HFFc6 (cell line): ENCODE measurements around the gene IFITM10. TPM values are rescaled to one million over a fixed set of nuclear protein-coding genes. Genes with fewer than 3 reads are reported as not detected.

Experiments used
- DNase-seq: peaks from one replicate; pipeline ENCODE4 v3.0.0-alpha.2; 2018
- H3K27ac Mint-ChIP-seq: 2 replicates; pipeline ENCODE4 v1.8.0; 2020; ENCODE audit warnings: mild to moderate bottlenecking, mixed read lengths
- H3K27me3 Mint-ChIP-seq: 2 replicates; pipeline ENCODE4 v1.8.0; 2021; ENCODE audit warnings: mild to moderate bottlenecking, moderate library complexity, mixed read lengths; ENCODE audit not compliant: insufficient read depth
- H3K36me3 Mint-ChIP-seq: 2 replicates; pipeline ENCODE4 v1.8.0; 2021; ENCODE audit warnings: low read depth, mixed read lengths
- H3K4me1 Mint-ChIP-seq: 2 replicates; pipeline ENCODE4 v1.8.0; 2020; ENCODE audit warnings: low read depth, mixed read lengths
- H3K4me3 Mint-ChIP-seq: 2 replicates; pipeline ENCODE4 v1.8.0; 2020; ENCODE audit warnings: mild to moderate bottlenecking, moderate library complexity, mixed read lengths
- H3K9me3 Mint-ChIP-seq: 2 replicates; pipeline ENCODE4 v1.8.0; 2020; ENCODE audit warnings: mild to moderate bottlenecking, mixed read lengths
- total RNA-seq, 6 experiments: library from RNA; stranded (reverse); fragmentation: NEBNext Ultra II Directional; extraction: Animal tissue kit (Norgen Biotek cat#: 25700); gene quantifications; 2 replicates in 1 of 6; 3 replicates in 5 of 6; pipeline ENCODE4 v1.2.3, GENCODE V29; 2021
- TF ChIP-seq, protein P1 (sequence below): fragments of 200-600 bp; sonication (generic); IDR thresholded peaks from 2 replicates; pipeline ENCODE4 v1.5.0; 2021; ENCODE audit warnings: antibody characterized with exemption, mild to moderate bottlenecking

IFITM10 gene
- total RNA-seq, 6 experiments from 2014 or later = 0.21 to 0.71 (median 0.45) TPM

DNA sequence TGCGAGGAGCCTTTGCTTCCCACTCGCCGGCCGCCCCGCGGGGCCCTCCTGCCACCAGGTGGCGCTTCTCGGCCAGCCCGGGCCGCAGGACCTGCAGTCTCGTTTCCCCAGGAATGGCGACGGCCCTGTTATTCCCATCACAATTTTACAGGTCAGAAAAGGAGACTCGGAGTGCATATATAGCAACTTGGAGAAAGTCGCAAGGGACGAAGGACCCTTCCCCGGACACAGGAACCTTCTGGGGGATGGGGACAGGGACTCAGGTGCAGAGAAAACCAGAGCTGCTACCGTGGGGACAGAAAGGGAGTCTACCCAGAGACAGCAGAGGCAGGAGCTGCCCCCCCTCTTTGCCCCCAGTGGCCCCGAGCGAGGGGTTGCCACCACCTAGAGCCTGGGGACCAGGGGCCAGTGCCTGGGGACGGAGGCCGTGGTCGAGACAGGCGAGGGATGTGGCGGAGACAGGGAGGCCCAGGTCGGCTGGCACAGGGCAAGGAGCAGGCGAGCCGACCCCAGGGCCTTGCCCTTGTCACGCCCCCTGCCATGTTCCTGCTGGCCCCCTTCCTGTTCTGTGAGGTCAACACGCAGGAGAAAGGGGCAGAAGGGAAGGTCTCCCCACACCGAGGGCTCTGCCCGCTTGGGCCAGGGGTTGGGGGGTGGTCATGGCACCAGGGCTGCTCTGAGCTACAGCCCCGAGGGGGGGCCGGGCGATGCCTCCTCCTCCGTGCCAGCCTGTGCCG, 56.9 kb downstream of the IFITM10 start:
- H3K27me3 Mint-ChIP-seq = peaks cover 53% of the 10 kb centered on the region
- H3K4me1 Mint-ChIP-seq = peaks cover 10% of the 10 kb centered on the region; the same call in 1 of the 2 replicates
- TF ChIP-seq, protein P1, sequence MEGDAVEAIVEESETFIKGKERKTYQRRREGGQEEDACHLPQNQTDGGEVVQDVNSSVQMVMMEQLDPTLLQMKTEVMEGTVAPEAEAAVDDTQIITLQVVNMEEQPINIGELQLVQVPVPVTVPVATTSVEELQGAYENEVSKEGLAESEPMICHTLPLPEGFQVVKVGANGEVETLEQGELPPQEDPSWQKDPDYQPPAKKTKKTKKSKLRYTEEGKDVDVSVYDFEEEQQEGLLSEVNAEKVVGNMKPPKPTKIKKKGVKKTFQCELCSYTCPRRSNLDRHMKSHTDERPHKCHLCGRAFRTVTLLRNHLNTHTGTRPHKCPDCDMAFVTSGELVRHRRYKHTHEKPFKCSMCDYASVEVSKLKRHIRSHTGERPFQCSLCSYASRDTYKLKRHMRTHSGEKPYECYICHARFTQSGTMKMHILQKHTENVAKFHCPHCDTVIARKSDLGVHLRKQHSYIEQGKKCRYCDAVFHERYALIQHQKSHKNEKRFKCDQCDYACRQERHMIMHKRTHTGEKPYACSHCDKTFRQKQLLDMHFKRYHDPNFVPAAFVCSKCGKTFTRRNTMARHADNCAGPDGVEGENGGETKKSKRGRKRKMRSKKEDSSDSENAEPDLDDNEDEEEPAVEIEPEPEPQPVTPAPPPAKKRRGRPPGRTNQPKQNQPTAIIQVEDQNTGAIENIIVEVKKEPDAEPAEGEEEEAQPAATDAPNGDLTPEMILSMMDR = peak; percentile 94
- H3K9me3 Mint-ChIP-seq = peaks cover 5% of the 10 kb centered on the region; the same call in 1 of the 2 replicates
- H3K27ac Mint-ChIP-seq = peak overlapping the region; percentile 69; the same call in 1 of the 2 replicates
- H3K36me3 Mint-ChIP-seq = no peaks in the 10 kb centered on the region
- DNase-seq = peak; percentile 57
- H3K4me3 Mint-ChIP-seq = peak overlapping the region; percentile 83

DNA sequence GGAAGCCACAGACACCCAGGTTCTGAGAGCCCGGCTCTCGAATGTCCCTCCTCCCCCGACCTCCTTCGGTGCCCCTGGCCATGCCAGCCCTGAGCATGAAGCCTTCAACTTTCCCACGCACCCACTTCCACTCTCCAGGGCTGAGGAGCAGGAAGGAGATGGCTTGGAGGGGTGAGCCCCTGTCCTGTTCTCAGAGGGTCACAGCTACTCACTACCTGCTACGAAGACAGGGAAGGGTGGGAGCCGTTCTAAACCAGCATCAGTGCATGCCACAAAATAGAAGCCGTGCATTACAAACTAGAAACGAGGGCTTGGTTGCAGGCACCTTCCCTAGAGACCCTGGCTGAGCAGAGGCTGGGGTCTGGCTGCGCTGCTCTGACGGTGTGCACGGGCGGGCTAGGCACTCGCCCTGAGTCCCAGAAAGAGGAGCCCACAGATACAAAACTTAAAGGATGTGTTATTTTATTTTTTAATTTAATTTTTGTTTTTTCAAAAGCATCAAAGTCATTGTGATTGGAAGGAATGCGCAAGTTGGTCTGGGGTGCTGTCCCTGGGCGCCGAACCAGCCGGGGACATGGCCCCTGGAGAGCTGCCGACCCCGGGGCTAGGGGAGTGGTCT, 57.6 kb downstream of the IFITM10 start:
- no peak for DNase-seq
- no peak overlapping the region for H3K27ac Mint-ChIP-seq
- H3K9me3 Mint-ChIP-seq = no peaks in the 10 kb centered on the region; the same call in 1 of the 2 replicates
- TF ChIP-seq, protein P1 = no peak
- peaks cover 54% of the 10 kb centered on the region for H3K27me3 Mint-ChIP-seq
- H3K4me1 Mint-ChIP-seq = peaks cover 10% of the 10 kb centered on the region; the same call in 1 of the 2 replicates
- H3K4me3 Mint-ChIP-seq = peak overlapping the region; percentile 83; the same call in 1 of the 2 replicates
- no peaks in the 10 kb centered on the region for H3K36me3 Mint-ChIP-seq

DNA sequence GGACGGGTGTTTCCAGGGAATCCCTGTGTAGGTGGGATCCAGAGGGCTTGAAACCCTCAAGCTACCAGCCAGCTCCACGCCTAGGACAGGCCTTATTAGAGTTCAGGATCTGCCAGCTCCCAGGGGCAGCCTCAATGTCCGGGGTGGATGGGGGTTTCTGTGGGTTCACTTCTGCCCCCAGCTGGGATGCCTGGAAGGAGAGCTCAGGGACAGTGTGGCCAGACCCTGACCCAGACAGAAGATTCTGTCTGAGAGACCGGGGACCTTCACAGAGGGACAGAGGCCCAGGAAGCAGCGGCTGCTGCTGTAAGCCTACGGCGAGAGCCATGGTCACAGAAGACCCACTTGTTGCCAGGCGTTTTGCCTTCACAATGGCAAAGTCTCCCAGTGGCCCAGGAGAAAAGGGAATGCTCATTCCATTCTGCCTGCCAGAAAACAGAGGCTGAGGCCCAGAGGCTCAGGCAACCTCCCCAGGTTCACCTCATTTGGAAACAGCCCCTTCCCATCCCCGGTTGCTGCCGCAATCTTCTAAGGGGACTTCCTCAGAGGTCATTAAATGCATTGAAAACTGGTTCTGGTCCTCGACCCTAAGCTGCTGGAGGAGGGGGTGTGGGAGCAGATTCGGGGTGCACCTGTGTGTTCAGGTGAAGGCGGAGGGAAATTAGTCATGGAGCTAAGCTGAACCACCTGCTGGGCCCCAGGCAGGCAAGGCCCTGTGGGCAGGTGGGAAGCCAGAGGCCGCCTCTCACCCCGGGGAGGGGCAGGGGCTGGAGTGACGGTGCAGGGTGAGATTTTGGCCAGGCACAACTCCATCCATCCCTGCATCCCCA, 58.3 kb downstream of the IFITM10 start:
- Mint-ChIP-seq H3K27ac (no peak overlapping the region), H3K4me1 (peaks cover 10% of the 10 kb centered on the region; the same call in 1 of the 2 replicates), H3K9me3 (no peaks in the 10 kb centered on the region; the same call in 1 of the 2 replicates), H3K27me3 (peaks cover 47% of the 10 kb centered on the region), H3K36me3 (no peaks in the 10 kb centered on the region), H3K4me3 (no peak overlapping the region)
- DNase-seq = no peak
- TF ChIP-seq, protein P1 = no peak

DNA sequence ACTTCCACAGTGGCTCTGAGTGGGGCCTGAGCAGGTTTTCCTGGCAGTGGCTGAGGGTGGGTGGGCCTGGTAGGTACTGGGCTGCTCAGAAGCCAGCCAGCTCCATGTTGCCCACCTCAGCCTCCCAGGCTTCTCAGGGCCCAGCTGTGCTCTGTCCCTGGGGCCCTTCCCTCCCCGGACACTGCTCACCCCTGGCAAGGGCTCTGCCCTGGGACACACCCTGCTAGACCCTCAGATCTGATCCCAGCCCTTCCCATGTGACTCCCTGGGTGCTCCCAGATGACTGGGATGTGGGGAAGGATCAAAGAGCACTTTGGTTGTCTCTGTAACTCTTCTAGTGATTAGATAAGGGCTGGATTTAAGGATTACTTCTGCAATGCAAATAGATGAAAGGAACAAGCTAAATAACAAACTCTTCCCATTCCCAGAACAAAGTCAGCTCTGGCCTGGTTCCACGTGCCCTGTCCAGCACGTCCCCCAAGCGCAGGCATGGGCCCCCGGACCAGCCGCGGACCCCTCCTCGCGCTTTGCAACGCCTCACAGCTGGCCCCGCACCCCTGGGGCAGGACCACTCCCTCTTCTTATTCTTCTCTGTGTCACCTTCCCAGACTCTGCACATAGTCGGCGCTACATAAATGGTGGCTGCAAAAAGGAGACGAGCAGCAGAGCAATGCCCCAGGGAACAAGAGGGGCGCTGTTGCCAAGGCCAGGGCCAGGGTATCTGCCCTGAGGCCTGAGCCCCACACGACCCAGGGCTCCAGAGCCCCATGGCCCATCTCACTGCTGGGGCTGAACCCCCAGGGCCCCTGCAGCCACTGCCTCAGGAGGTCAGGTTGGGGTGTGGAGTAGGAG, 59.1 kb downstream of the IFITM10 start:
- no peak for DNase-seq
- peaks cover 40% of the 10 kb centered on the region for H3K27me3 Mint-ChIP-seq

More for the DNA sequence above, 59.1 kb downstream of the IFITM10 start:
- peaks cover 10% of the 10 kb centered on the region; the same call in 1 of the 2 replicates for H3K4me1 Mint-ChIP-seq
- no peak overlapping the region for H3K27ac Mint-ChIP-seq
- H3K36me3 Mint-ChIP-seq = no peaks in the 10 kb centered on the region
- no peaks in the 10 kb centered on the region; the same call in 1 of the 2 replicates for H3K9me3 Mint-ChIP-seq
- no peak overlapping the region for H3K4me3 Mint-ChIP-seq
- TF ChIP-seq, protein P1 = peak; percentile 27; the same call in 1 of the 2 replicates
